Stimulated activated CD8-positive, alpha-beta memory T cell treated with anti-CD3 and anti-CD28 coated beads, Interleukin-15, amount 100 ng/mL, for 4 hours (primary cell): Measurements from ENCODE around the gene XRCC6.
"Not testable (repeated sequence)": the region's sequence is repeated elsewhere in the genome, so short reads cannot be mapped to it uniquely, and the experiment has no call there.

Experiments used
- DNase-seq, 2 donors: peaks; one replicate each; pipeline ENCODE4 v3.0.0-alpha.2; 2020; ENCODE audit warnings: low read depth in 2 of 2

Gene XRCC6

GRCh38 chr22:41686890-41687289, 65.8 kb downstream of the XRCC6 start:
- DNase-seq: not testable (repeated sequence)

GRCh38 chr22:41687901-41688364, 66.8 kb downstream of the XRCC6 start:
- DNase-seq: no peak

- peak; percentile 83 to 86 for DNase-seq
These were observed 67.5 kb downstream of the XRCC6 start, which contains the start of gene SNU13 for GRCh38 chr22:41688365-41689211. SNU13 (minus strand) TSS chr22:41688867; CDS start chr22:41688796, 71 bp downstream.

GRCh38 chr22:41690476-41690875, 69.4 kb downstream of the XRCC6 start:
- no peak for DNase-seq

- DNase-seq: no peak
These were observed 74.1 kb downstream of the XRCC6 start for GRCh38 chr22:41695211-41695610.

GRCh38 chr22:41696703-41697102, 75.6 kb downstream of the XRCC6 start:
- DNase-seq: no peak

GRCh38 chr22:41697126-41697775, 76.2 kb downstream of the XRCC6 start:
- peak; percentile 68 to 83 for DNase-seq

- DNase-seq: peak; percentile 71 to 79
These were observed 78.4 kb downstream of the XRCC6 start, which contains the start of gene MEI1 for GRCh38 chr22:41699264-41700107. MEI1 (plus strand) TSS chr22:41699503; CDS start chr22:41699539, 36 bp downstream.

- DNase-seq: no peak
These were observed 78.9 kb downstream of the XRCC6 start for GRCh38 chr22:41700108-41700364.

- DNase-seq: no peak
These were observed 81.7 kb downstream of the XRCC6 start for GRCh38 chr22:41702763-41703162.

GRCh38 chr22:41709341-41709740, 88.2 kb downstream of the XRCC6 start:
- DNase-seq: no peak

GRCh38 chr22:41713004-41713403, 91.9 kb downstream of the XRCC6 start:
- no peak for DNase-seq
